Stomach (tissue), 4 donors: Measurements from ENCODE around the gene TTC27.

Source experiments
- CTCF ChIP-seq, 7 experiments: fragments of 450-650 bp in 4 of 7; fragments of 200-600 bp in 3 of 7; sonication (generic) in 3 of 7; IDR thresholded peaks; one replicate each; pipeline ENCODE4 v1.5.1; 2016 to 2019; ENCODE audit warnings: antibody characterized with exemption in 7 of 7, control low read depth in 2 of 7, mild to moderate bottlenecking in 1 of 7
- EP300 ChIP-seq: sonication (generic); formaldehyde crosslinking; IDR thresholded peaks from one replicate; pipeline ENCODE4 v1.6.1; 2017; ENCODE audit warnings: antibody characterized with exemption
- POLR2A ChIP-seq, 4 donors: fragments of 450-650 bp; IDR thresholded peaks; one replicate each; pipeline ENCODE4 v1.6.1; 2016; ENCODE audit warnings: antibody characterized with exemption in 4 of 4, control low read depth in 2 of 4, mild to moderate bottlenecking in 1 of 4, moderate library complexity in 1 of 4
- POLR2AphosphoS5 ChIP-seq, 3 donors: sonication (generic); formaldehyde crosslinking; IDR thresholded peaks; one replicate each; pipeline ENCODE4 v1.6.1; 2016; ENCODE audit warnings: antibody characterized with exemption in 3 of 3

GRCh38 chr2:32611771-32612170 lies 16.1 kb upstream of the TTC27 start:
- TF ChIP-seq POLR2A (IDR thresholded peaks at IDR 0.05) = no peak
- no peak for TF ChIP-seq CTCF (IDR thresholded peaks at IDR 0.05)
- no peak for TF ChIP-seq EP300
- TF ChIP-seq POLR2AphosphoS5 (IDR thresholded peaks at IDR 0.05) = no peak
